PC-9 (cell line): ENCODE measurements around the gene POLR2A. TPM values are rescaled to one million over a fixed set of nuclear protein-coding genes. Genes with fewer than 3 reads are reported as not detected.

Source experiments
- BruUV-seq: library from RNA; stranded (reverse); fragments of 400-500 nt; replicated peaks from 2 replicates; lab custom pipeline; 2021; lab: Mats Ljungman, UMichigan
- CTCF ChIA-PET: fragments of 300-600 bp; sonication (Branson Sonifier 250); formaldehyde crosslinking; loops from one replicate; lab custom pipeline; 2022; ENCODE audit warnings: antibody characterized with exemption; lab: Charles Lee
- POLR2A ChIA-PET: fragments of 300-600 bp; sonication (Branson Sonifier 250); formaldehyde crosslinking; loops from one replicate; lab custom pipeline; 2022; ENCODE audit warnings: antibody characterized with exemption; ENCODE audit not compliant: unreplicated experiment; lab: Charles Lee
- DNase-seq, 2 experiments: peaks; one replicate each; pipeline versions ENCODE4 v3.0.0 to v3.0.0-alpha.2; 2015 to 2022; ENCODE audit warnings: mixed read lengths in 1 of 2
- H2AFZ ChIP-seq: fragments of 200-600 bp; sonication (generic); 2 replicates; pipeline ENCODE4 v1.8.1; 2017; ENCODE audit warnings: antibody characterized with exemption
- H3F3A ChIP-seq: fragments of 200-600 bp; sonication (generic); 2 replicates; pipeline ENCODE4 v1.8.1; 2017; ENCODE audit warnings: antibody characterized with exemption, mild to moderate bottlenecking, low read depth; ENCODE audit not compliant: insufficient read depth
- H3K27ac ChIP-seq: fragments of 200-600 bp; sonication (generic); 2 replicates; pipeline ENCODE4 v1.6.1; 2016; ENCODE audit warnings: mixed run types
- H3K27me3 ChIP-seq: fragments of 200-600 bp; sonication (generic); 2 replicates; pipeline ENCODE4 v1.6.1; 2016; ENCODE audit warnings: low read depth, mixed run types; ENCODE audit not compliant: insufficient read depth
- H3K36me3 ChIP-seq: fragments of 200-600 bp; sonication (generic); 2 replicates; pipeline ENCODE4 v1.6.1; 2016; ENCODE audit warnings: low read depth, mixed run types
- H3K4me1 ChIP-seq: fragments of 200-600 bp; sonication (generic); replicated peaks from 2 replicates; pipeline ENCODE4 v1.6.1; 2016; ENCODE audit warnings: mixed run types; ENCODE audit not compliant: insufficient read depth
- H3K4me2 ChIP-seq: fragments of 200-600 bp; sonication (generic); 2 replicates; pipeline ENCODE4 v1.6.1; 2017; ENCODE audit warnings: mixed run types
- H3K4me3 ChIP-seq: fragments of 200-600 bp; sonication (generic); 2 replicates; pipeline ENCODE4 v1.6.1; 2016; ENCODE audit warnings: mixed run types
- H3K79me2 ChIP-seq: fragments of 200-600 bp; sonication (generic); 2 replicates; pipeline ENCODE4 v1.6.1; 2017; ENCODE audit warnings: low read depth, mixed run types
- H3K9me2 ChIP-seq: fragments of 200-600 bp; sonication (generic); 2 replicates; pipeline ENCODE4 v1.8.1; 2017; ENCODE audit warnings: mild to moderate bottlenecking; ENCODE audit not compliant: insufficient read depth
- H3K9me3 ChIP-seq: fragments of 200-600 bp; sonication (generic); 2 replicates; pipeline ENCODE4 v1.8.1; 2016; ENCODE audit warnings: low read depth; ENCODE audit not compliant: insufficient read depth
- H4K20me1 ChIP-seq: fragments of 200-600 bp; sonication (generic); 2 replicates; pipeline ENCODE4 v1.8.1; 2017; ENCODE audit not compliant: insufficient read depth
- EZH2 ChIP-seq: fragments of 200-600 bp; sonication (generic); IDR thresholded peaks from 2 replicates; pipeline ENCODE4 v1.8.0; 2017; ENCODE audit warnings: antibody characterized with exemption, low read depth
- intact Hi-C: fragments of 100-400 bp; cut with micrococcal nuclease; formaldehyde crosslinking; loops from one replicate; pipeline ENCODE4 v1.10.0; 2022; ENCODE audit not compliant: unreplicated experiment
- total RNA-seq: library from RNA; stranded (reverse); gene quantifications from 2 replicates; pipeline ENCODE4 v1.2.3, GENCODE V29; 2021
- TF ChIP-seq, protein P1 (sequence below): fragments of 200-600 bp; sonication (generic); conservative IDR thresholded peaks from 2 replicates; pipeline ENCODE4 v1.6.1; 2017; ENCODE audit warnings: mixed run types, antibody characterized with exemption, mild to moderate bottlenecking, moderate library complexity

Gene POLR2A
- total RNA-seq, 1 experiment from 2014 or later, result 149 TPM

GRCh38 chr17:7511108-7511507 is 26.9 kb downstream of the POLR2A start:
- Histone ChIP-seq H3K4me1 (no peaks in the 10 kb centered on the region), H2AFZ (no peak overlapping the region), H3K79me2 (no peaks in the 10 kb centered on the region), H3K9me3 (no peaks in the 10 kb centered on the region), H4K20me1 (no peaks in the 10 kb centered on the region), H3K4me2 (no peak overlapping the region), H3K36me3 (no peaks in the 10 kb centered on the region), H3K4me3 (no peak overlapping the region), H3K27ac (no peak overlapping the region), H3K27me3 (no peaks in the 10 kb centered on the region), H3K9me2 (no peaks in the 10 kb centered on the region), H3F3A (peaks cover 7% of the 10 kb centered on the region; the same call in 1 of the 2 replicates)
- ChIA-PET POLR2A (no interaction called here), CTCF (no interaction called here)
- BruUV-seq, result no TSS peak
- no peak for DNase-seq
- no peak for TF ChIP-seq EZH2
- TF ChIP-seq, protein P1, sequence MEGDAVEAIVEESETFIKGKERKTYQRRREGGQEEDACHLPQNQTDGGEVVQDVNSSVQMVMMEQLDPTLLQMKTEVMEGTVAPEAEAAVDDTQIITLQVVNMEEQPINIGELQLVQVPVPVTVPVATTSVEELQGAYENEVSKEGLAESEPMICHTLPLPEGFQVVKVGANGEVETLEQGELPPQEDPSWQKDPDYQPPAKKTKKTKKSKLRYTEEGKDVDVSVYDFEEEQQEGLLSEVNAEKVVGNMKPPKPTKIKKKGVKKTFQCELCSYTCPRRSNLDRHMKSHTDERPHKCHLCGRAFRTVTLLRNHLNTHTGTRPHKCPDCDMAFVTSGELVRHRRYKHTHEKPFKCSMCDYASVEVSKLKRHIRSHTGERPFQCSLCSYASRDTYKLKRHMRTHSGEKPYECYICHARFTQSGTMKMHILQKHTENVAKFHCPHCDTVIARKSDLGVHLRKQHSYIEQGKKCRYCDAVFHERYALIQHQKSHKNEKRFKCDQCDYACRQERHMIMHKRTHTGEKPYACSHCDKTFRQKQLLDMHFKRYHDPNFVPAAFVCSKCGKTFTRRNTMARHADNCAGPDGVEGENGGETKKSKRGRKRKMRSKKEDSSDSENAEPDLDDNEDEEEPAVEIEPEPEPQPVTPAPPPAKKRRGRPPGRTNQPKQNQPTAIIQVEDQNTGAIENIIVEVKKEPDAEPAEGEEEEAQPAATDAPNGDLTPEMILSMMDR, result no peak
- intact Hi-C loops, result loop anchor here (5.0 kb wide), 1 partner anchor 176 kb away; the partner anchor contains the start of genes TP53 and WRAP53

GRCh38 chr17:7512105-7512504 is 27.9 kb downstream of the POLR2A start:
- no TSS peak for BruUV-seq
- Histone ChIP-seq H3K4me1 (no peaks in the 10 kb centered on the region), H3K9me2 (no peaks in the 10 kb centered on the region), H3K36me3 (no peaks in the 10 kb centered on the region), H3F3A (peaks cover 7% of the 10 kb centered on the region; the same call in 1 of the 2 replicates), H3K27me3 (no peaks in the 10 kb centered on the region), H2AFZ (no peak overlapping the region), H3K27ac (no peak overlapping the region), H3K4me3 (no peak overlapping the region), H3K79me2 (no peaks in the 10 kb centered on the region), H3K4me2 (no peak overlapping the region), H3K9me3 (no peaks in the 10 kb centered on the region), H4K20me1 (no peaks in the 10 kb centered on the region)
- TF ChIP-seq EZH2, result no peak
- TF ChIP-seq, protein P1, result no peak
- ChIA-PET CTCF (no interaction called here), POLR2A (no interaction called here)
- intact Hi-C loops, result loop anchor here (5.0 kb wide), 1 partner anchor 175 kb away; the partner anchor contains the start of genes TP53 and WRAP53
- no peak for DNase-seq

- no peaks in the 10 kb centered on the region for H3K36me3 ChIP-seq
- H3K27me3 ChIP-seq, result no peaks in the 10 kb centered on the region
- H3F3A ChIP-seq, result peaks cover 7% of the 10 kb centered on the region; the same call in 1 of the 2 replicates
- no peaks in the 10 kb centered on the region for H3K79me2 ChIP-seq
- no peaks in the 10 kb centered on the region for H3K9me3 ChIP-seq
- BruUV-seq, result no TSS peak
- H3K4me3 ChIP-seq, result no peak overlapping the region
- H2AFZ ChIP-seq, result no peak overlapping the region
- H3K4me1 ChIP-seq, result no peaks in the 10 kb centered on the region
- DNase-seq, result no peak
- no peak overlapping the region for H3K27ac ChIP-seq
- no peak overlapping the region for H3K4me2 ChIP-seq
- no peak for TF ChIP-seq EZH2
- TF ChIP-seq, protein P1, result no peak
- H3K9me2 ChIP-seq, result no peaks in the 10 kb centered on the region
- H4K20me1 ChIP-seq, result no peaks in the 10 kb centered on the region
- ChIA-PET POLR2A (interaction anchor here (0.5 to 0.6 kb wide), 2 partner anchors 28 to 102 kb away, joined by 3 to 15 read pairs; partner anchors contain the start of gene FXR2), CTCF (interaction anchor here (0.6 kb wide), 2 partner anchors 76 to 267 kb away, joined by 3 to 5 read pairs; no protein-coding TSS in a partner anchor)
- intact Hi-C loops, result loop anchor here (5.0 kb wide), 1 partner anchor 174 kb away; the partner anchor contains the start of genes TP53 and WRAP53
Measured at GRCh38 chr17:7512824-7513540, 28.8 kb downstream of the POLR2A start.
